ENCODE measurements around the gene SSTR5.

Gene SSTR5

DNA sequence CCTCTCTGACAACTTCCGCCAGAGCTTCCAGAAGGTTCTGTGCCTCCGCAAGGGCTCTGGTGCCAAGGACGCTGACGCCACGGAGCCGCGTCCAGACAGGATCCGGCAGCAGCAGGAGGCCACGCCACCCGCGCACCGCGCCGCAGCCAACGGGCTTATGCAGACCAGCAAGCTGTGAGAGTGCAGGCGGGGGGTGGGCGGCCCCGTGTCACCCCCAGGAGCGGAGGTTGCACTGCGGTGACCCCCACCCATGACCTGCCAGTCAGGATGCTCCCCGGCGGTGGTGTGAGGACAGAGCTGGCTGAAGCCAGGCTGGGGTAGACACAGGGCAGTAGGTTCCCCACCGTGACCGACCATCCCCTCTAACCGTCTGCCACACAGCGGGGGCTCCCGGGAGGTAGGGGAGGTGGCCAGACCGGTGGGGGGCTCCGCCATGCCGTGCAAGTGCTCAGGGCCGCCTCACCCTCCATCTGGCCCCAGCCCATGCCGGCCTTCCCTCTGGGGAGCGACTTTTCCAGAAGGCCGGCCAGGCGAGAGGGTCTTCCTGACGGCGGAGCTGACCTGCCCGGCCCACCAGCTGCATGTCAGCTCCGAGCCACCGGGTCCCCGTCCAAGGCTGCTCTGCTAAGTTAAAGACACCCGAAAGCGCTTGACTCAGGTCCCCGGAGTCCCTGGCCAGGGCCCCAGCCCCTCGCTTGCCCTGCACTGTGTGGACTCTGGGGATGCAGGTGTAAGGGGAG lies 7.4 kb downstream of the SSTR5 start:
- TF ChIP-seq FOXP2 (optimal IDR thresholded peaks at IDR 0.05; ENCODE audit: borderline replicate concordance, extremely low read depth, extremely low read length, insufficient read depth) (no peak), POLR2AphosphoS5 (IDR thresholded peaks at IDR 0.05; ENCODE audit: low read depth, low read length) (no peak), SIN3A (IDR thresholded peaks at IDR 0.05; ENCODE audit: borderline replicate concordance, insufficient read depth, low read length) (no peak), TAF1 (IDR thresholded peaks at IDR 0.05; ENCODE audit: borderline replicate concordance, insufficient read depth, low read length) (no peak)
- TF ChIP-seq, protein P1, sequence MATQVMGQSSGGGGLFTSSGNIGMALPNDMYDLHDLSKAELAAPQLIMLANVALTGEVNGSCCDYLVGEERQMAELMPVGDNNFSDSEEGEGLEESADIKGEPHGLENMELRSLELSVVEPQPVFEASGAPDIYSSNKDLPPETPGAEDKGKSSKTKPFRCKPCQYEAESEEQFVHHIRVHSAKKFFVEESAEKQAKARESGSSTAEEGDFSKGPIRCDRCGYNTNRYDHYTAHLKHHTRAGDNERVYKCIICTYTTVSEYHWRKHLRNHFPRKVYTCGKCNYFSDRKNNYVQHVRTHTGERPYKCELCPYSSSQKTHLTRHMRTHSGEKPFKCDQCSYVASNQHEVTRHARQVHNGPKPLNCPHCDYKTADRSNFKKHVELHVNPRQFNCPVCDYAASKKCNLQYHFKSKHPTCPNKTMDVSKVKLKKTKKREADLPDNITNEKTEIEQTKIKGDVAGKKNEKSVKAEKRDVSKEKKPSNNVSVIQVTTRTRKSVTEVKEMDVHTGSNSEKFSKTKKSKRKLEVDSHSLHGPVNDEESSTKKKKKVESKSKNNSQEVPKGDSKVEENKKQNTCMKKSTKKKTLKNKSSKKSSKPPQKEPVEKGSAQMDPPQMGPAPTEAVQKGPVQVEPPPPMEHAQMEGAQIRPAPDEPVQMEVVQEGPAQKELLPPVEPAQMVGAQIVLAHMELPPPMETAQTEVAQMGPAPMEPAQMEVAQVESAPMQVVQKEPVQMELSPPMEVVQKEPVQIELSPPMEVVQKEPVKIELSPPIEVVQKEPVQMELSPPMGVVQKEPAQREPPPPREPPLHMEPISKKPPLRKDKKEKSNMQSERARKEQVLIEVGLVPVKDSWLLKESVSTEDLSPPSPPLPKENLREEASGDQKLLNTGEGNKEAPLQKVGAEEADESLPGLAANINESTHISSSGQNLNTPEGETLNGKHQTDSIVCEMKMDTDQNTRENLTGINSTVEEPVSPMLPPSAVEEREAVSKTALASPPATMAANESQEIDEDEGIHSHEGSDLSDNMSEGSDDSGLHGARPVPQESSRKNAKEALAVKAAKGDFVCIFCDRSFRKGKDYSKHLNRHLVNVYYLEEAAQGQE (IDR thresholded peaks at IDR 0.05; ENCODE audit: insufficient read depth in 1 of 2, low read depth in 2 of 2, low read length in 2 of 2): no peak

DNA sequence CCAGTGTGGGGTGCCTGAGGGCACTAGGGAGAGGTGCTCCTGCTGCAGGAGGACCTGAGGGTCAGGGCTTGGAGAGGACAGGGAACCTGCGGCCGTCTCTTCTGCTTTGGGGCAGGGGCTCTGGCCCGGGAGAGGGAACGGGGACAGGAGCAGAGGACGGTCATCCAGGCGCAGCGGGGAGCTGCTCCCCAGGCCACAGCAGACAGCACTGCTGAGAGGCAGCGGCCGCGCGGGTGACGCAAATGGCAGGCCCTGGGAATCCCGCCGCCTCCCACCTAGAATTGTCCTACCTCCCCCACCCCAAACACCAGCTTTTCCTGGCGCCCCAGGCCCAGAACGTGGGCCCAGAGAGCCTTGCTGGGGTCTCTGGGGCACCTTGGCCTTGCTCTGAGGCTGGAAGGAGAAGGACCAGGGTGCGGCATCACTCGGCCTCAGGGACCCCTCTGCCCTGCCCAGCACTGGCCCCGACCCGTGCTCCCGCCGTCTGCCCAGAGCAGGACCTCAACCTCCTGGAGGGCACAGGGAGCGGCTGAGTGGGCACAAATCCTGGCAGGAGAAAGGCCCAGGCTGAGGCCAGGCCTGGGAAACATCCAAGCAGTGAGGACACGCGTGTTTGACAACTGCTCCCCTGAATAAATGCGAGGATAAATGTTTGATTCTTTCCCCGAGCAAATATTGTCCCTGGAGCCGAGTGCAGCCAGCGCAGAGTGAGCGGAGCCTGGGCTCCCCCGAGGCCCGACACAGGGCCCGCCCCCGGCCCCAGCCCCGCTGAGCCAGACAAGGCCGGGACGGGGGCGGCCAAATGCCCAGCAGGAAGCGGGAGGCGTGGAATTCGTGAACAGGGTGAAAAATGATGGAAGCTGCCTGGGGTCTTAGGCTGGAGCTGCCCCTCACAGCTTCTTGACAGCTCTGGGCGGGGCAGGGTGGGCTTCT lies 8.5 kb downstream of the SSTR5 start:
- no peak for TF ChIP-seq SIN3A (IDR thresholded peaks at IDR 0.05; ENCODE audit: borderline replicate concordance, insufficient read depth, low read length)
- TF ChIP-seq TAF1 (IDR thresholded peaks at IDR 0.05; ENCODE audit: borderline replicate concordance, insufficient read depth, low read length): no peak
- no peak for TF ChIP-seq POLR2AphosphoS5 (IDR thresholded peaks at IDR 0.05; ENCODE audit: low read depth, low read length)
- no peak for TF ChIP-seq FOXP2 (optimal IDR thresholded peaks at IDR 0.05; ENCODE audit: borderline replicate concordance, extremely low read depth, extremely low read length, insufficient read depth)
- TF ChIP-seq, protein P1 (IDR thresholded peaks at IDR 0.05; ENCODE audit: insufficient read depth in 1 of 2, low read depth in 2 of 2, low read length in 2 of 2): no peak

DNA sequence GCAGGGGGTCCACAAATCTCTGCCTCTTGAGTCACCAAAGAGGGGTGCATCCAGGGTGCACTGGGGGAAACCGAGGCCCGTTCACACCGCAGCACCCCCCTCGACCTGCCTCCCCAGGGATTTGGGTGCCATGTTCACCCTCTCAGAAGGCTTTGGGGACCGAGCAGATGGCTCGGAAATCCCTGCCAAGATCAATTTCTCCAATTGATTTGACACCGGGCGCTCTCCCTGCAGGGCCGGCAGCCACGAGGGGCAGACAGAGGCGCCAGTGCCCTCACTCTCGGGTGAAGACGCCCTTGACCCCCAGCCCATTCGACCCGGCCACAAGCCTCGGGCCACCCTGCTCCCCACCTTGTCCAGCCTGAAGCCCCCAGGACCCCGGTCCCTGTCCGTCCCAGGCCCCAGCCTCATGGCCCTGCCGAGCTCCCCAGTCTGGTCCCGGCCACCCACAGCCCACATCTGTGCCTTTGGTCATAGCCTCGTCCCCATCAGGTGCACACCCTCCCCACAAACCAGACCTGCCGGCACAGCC lies 9.3 kb downstream of the SSTR5 start:
- no peak for TF ChIP-seq POLR2AphosphoS5 (IDR thresholded peaks at IDR 0.05; ENCODE audit: low read depth, low read length)

DNA sequence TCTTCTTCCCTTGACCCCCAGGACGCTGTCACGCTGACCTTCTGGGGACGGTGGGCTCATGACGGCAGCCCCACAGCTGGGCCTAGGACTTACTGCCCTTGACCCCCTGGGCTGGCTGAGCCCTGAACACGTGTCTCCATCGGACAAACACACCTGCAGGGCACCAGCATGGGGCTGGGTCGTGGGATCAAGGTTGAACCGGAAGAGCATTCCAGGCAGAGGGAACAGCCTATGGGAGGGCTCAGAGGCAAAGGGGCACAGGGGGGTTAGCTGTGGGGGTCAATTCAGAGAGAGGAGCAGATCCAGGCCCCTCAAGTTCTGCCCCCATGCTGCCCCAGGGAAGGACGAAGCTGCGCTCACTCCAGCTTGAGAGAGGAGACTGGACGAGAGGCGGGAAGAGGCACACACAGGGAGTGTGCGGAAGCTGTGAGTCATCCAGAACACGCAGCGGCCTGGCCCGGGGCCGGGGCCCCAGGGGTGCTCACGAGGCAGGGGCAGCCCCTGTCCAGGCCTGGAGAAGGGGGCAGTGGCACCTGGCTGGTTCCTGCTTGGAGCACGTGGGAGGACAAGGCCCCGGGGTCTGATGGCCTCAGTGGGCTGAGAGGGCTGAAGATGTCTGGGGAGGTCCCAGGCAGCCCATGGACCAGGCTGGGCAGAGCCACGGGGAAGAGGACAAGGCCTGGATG lies 9.9 kb downstream of the SSTR5 start:
- TF ChIP-seq, protein P1 (IDR thresholded peaks at IDR 0.05; ENCODE audit: insufficient read depth in 1 of 2, low read depth in 2 of 2, low read length in 2 of 2): no peak

DNA sequence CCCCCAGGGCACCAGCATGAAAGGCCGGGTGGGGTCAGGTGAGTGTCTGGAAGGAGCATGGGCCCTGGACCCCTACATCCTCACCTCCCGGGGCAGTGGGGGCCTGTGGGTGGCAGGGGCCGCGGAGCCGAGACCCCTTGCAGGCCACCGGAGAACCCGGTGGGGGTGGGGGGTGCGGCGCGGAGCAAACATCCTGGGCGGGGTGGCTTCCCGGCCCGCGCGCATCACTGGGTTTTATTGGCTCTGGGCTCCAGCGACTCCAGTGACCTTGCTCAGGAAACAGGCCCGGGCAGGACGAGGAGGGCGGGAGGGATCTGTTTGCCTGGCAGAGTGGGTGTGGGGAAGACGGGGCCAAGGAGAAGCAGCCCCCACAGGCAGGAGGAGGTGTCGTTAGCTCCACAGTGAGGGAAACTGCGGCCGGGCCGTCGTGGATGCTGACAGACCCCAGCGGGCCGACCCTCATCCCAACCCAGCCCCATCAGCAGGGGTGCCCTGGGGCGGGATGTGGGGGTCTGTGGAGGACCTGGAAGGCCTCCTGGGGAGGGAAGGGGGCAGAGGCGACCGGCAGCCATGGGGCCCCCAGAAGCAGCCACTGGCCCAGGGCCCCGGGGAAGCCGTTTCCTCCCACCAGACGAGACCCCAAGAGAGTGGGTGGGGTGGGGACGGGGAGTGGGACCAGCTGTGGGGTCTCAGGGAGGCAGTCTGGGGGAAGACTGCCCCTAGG lies 10.6 kb downstream of the SSTR5 start:
- no peak for TF ChIP-seq POLR2AphosphoS5 (IDR thresholded peaks at IDR 0.05; ENCODE audit: low read depth, low read length)
- TF ChIP-seq, protein P1 (IDR thresholded peaks at IDR 0.05; ENCODE audit: insufficient read depth in 1 of 2, low read depth in 2 of 2, low read length in 2 of 2): no peak
- TF ChIP-seq FOXP2 (optimal IDR thresholded peaks at IDR 0.05; ENCODE audit: borderline replicate concordance, extremely low read depth, extremely low read length, insufficient read depth): no peak
- TF ChIP-seq TAF1 (IDR thresholded peaks at IDR 0.05; ENCODE audit: borderline replicate concordance, insufficient read depth, low read length): no peak
- no peak for TF ChIP-seq SIN3A (IDR thresholded peaks at IDR 0.05; ENCODE audit: borderline replicate concordance, insufficient read depth, low read length)

Data from PFSK-1 (cell line).